Activated naive CD4-positive, alpha-beta T cell treated with anti-CD3 and anti-CD28 coated beads, Interleukin-2, amount 50 U/mL, for 16 hours (primary cell): ENCODE data around the gene BCR.
A peak's percentile ranks its signal among the peaks of the same experiment; 100 is the strongest.
"Not testable (repeated sequence)": the region's sequence is repeated elsewhere in the genome, so short reads cannot be mapped to it uniquely, and the experiment has no call there.

Source experiments
- DNase-seq: peaks from one replicate; pipeline ENCODE4 v3.0.0-alpha.2; 2020

The BCR gene

DNA sequence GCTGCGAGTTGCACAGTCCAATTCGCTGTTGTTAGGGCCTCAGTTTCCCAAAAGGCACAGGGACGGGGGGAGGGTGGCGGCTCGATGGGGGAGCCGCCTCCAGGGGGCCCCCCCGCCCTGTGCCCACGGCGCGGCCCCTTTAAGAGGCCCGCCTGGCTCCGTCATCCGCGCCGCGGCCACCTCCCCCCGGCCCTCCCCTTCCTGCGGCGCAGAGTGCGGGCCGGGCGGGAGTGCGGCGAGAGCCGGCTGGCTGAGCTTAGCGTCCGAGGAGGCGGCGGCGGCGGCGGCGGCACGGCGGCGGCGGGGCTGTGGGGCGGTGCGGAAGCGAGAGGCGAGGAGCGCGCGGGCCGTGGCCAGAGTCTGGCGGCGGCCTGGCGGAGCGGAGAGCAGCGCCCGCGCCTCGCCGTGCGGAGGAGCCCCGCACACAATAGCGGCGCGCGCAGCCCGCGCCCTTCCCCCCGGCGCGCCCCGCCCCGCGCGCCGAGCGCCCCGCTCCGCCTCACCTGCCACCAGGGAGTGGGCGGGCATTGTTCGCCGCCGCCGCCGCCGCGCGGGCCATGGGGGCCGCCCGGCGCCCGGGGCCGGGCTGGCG, at the start of gene BCR:
BCR (plus strand) TSS at position 209 of the 592 bp plus-strand sequence. CDS start 452 bp downstream, outside the sequence.
- DNase-seq, result peak; percentile 76

DNA sequence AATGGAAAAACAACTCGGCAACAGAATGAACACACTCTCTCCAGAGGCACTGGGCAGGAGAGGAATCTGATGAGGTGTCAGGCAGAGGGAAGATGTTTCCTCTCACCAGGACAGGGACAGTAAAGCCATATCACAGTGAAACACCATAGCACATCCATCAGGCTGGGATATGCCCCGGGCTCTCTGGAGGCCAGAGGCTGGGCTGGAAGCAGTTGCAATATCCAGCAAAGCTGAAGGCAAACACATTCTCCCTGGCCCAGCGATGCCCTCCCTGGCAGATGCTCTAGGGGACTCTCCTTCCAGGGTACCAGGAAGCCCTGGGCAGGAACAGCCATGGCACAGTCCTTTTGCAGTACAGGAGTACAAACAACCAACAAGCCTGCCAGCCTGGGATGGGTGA, 49.6 kb upstream of the BCR start:
- no peak for DNase-seq

DNA sequence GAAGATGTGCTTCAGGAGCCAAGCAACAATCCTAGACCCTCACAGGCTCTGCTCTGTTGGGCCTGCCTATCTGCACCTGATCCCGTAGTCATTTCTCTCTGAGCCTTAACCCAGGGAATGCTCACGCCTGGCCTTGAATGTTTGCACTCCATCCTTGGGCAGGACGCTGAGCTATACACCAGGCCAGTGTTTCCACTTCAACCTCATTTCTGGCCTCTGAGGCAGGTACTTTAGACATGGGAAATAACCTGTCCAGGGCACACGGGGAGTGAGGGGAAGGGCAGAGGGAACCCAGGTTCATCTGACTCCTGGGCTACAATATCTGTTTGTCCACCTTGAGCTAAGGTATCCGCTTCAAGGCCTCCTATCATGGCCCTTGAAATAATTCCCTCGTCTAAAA, 48.4 kb upstream of the BCR start:
- no peak for DNase-seq

DNA sequence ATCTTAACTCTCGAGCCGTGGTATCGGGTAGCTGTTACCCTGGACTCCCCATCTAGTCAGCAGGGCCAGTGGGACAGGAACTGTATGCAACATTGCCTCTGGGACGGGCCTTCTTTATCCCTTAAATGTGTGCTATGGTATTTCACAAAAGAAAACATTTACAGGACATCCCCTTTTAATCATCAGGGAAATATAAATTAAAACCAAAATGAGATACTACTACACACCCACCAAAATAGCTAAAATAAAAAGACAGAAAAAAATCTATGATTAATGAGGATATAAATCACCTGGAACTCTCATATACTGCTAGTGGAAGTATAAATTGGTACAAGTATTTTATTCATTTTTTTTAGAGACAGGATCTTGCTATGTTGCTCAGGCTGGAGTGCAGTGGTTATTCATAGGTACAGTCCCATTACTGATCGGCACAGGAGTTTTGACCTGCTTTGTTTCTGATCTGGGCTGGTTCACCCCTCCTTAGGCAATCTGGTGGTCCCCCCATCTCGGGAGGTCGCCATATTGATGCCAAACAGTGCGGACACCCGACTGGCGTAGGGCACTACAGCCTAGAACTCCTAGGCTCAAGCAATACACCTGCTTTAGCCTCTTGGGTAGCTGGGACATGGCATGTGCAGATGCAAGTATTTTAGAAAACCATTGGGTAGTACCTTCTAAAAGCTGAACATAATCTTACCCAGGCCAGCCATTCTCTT, 47.8 kb upstream of the BCR start:
- DNase-seq, result no peak

DNA sequence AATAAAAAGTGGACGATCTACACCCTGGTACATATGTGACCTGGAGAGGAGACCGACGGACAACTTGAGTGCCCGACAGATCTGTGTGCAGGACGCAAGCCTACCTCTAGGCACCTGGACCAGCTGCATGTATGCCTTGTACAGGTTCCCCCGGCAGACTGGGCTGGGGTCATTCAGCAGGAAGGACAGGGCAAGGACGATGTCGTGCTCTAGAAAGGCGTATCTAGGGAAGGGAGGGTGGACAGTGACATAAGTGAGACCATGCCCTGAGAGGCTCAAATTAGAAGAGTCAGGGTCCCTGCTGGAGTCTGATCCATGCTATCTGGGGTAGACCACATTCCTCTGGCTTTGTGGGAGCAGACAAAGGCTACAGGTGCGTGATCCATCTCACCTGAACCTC, 46.4 kb upstream of the BCR start:
- no peak for DNase-seq

DNA sequence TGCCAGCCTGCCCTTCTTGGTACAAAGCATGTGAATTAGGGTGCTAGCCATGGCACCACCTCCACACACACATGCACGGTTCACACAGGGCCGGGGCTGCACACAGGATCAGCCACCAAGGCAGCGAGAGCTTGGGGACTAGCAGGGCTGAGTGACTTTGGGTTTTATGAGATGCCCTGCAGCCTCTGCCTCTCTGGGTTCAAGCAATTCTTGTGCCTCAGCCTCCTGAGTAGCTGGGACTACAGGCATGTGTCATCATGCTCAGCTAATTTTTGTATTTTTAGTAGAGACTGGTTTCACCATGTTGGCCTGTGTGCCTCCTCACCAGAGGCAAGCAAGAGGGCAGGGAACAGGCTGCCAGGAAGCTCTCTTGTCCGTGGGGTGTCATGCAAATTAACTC, 43.3 kb upstream of the BCR start:
- DNase-seq, result not testable (repeated sequence)

DNA sequence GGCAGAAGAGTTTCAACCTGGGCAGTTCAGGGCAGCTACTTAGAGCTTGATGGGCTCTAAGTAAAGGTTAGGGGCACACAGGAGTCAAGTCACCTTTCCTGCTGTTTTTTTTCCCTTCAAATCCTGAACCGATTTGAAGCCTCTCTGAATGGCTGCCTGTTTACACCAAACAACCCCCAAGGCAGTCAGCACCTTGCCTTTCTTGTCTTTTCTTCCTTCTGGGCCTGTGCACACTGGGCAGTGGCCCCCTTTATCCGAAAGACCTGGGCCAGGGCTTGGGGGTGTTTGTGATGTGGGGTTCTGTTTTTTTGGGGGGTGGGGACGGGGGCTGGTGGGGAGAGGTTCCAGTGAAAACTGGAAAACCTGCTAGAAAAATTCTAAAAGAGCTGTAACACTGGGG, 42.8 kb upstream of the BCR start:
- no peak for DNase-seq

DNA sequence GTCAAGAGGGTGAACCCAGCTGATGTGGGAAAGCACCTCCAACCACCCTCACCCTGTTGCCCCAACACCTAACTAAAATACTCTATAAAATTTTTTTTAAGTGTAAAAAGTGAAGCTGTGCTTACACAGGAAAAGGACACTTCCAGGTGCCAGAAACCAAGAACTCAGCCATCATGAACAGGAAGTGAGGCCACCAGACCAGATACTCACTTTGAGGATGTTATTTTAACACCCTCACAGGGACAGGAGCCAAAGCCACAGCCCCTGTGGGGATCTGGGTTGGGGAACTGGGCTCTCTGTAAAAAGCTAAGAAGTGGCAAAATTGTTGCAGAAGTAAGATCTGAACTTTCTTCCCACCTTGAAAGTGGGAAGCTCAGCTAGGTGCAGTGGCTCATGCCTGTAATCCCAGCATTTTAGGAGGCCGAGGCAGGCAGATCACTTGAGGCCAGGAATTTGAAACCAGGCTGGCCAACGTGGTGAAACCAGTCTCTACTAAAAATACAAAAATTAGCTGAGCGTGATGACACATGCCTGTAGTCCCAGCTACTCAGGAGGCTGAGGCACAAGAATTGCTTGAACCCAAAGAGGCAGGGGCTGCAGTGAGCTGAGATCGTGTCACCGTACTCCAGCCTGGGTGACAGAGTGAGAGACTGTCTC, 42.3 kb upstream of the BCR start:
- DNase-seq, result no peak

DNA sequence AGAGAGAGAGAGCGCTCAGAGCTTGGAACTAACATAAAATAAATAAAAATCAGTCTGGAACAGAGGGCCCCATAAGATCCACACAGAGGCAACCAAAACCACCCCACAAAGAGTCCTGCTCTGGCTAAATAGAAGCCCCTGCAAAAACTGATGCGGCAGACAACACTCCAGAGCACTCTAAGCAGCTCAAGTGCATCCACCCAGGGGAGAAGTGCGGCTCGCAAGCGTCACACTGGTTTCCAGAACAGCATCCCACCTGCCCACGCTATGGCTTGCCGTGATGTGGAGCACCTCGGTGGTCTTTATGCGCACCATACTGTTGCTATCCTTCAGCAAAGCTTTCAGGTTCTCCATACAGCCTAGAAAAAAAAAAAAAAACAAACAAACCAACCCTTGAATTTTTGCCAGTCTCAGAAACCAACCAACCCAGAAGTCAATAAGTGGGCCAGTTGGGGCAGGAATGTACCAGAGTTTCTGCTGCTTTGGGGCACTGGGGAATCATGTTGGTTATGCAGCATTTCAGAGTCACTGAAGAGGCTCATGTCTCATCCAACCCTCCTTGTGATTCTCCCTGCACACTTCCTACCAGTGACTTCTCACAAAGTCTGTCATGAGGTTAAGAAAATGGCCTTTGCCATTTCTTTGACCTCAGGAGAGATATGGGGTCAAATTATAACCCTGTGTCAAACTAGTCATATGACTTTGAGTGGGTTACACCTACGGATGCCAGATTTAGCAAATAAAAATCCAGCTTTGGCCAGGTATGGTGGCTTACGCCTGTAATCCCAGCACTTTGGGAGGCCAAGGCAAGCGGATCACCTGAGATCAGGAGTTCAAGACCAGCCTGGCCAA, 41.5 kb upstream of the BCR start:
- no peak for DNase-seq

DNA sequence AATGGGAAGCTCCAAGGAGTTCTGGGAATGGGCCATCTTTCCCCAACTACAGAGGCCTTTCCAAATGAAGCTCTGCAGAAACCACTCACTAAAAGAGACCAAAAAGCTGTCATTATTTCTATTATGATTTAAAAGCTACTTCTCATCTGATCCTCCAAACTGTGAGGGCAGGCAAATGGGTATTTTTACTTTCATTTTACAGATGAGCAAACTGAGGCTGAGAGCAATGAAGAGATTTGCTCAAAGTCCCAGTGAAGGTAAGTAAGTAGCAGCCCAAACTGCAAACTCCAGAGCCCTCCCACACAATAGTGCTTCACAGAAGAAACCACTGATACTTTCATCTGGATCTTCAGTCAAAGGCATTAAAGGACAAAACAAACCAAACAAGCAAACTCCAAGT, 39.9 kb upstream of the BCR start:
- no peak for DNase-seq

DNA sequence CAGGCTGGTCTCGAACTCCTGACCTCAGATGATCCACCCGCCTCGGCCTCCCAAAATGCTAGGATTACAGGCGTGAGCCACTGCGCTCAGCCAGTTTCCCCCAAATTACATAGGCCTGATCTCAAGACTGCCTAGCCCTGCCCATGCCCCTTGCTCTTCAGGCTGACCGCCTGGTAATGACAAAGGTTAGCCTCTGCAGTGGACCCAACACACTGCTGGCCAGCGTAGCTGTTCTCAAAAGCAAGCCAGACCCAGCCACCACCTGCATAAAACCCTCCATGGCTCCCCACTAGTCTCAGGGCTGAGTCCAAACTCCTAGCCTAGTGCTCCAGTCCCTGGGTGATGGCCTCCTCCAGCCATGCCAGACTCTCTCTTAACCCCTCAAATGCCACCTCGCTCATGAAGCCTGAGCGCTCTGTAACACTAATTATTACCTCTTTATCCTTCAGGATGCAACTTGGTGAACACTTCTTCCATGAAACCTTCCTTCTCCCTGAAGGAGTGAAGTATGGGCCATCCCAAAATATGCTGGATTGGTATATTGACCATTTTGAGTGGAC, 37.7 kb upstream of the BCR start:
- no peak for DNase-seq

DNA sequence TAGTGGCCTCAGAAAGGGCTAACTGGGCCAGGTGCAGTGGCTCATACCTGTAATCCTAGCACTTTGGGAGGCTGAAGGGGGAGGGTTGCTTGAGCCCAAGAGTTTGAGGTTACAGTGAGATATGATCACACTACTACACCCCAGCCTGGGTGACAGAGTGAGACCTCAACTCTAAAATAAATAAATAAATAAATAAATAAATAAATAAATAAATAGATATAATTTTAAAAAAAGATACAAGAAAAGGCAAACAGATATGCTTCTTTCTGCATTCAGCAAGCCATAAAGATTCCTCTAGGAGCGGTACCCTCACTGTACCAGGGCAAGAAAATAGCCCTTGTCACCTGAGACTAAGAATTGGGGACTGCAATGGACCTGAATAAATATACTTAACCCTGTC, 37.2 kb upstream of the BCR start:
- DNase-seq, result no peak

DNA sequence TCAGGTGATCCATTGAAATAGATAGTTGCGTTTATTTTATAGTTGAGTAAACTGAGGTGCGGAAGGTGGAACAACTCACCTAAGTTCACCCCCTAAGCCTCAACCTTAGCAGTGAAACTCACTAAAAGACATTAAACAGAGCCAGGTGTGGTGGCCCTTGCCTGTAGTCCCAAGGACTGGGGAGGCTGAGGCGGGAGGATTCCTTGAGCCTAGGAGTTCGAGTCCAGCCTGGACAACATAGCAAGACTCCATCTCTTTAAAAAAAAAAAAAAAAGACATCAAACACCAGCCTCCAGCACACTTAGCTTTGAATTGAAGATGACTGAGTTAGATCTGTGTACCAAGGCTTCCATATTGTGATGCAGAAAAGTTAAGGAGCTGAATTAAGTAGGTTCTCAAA, 35.9 kb upstream of the BCR start:
- no peak for DNase-seq

DNA sequence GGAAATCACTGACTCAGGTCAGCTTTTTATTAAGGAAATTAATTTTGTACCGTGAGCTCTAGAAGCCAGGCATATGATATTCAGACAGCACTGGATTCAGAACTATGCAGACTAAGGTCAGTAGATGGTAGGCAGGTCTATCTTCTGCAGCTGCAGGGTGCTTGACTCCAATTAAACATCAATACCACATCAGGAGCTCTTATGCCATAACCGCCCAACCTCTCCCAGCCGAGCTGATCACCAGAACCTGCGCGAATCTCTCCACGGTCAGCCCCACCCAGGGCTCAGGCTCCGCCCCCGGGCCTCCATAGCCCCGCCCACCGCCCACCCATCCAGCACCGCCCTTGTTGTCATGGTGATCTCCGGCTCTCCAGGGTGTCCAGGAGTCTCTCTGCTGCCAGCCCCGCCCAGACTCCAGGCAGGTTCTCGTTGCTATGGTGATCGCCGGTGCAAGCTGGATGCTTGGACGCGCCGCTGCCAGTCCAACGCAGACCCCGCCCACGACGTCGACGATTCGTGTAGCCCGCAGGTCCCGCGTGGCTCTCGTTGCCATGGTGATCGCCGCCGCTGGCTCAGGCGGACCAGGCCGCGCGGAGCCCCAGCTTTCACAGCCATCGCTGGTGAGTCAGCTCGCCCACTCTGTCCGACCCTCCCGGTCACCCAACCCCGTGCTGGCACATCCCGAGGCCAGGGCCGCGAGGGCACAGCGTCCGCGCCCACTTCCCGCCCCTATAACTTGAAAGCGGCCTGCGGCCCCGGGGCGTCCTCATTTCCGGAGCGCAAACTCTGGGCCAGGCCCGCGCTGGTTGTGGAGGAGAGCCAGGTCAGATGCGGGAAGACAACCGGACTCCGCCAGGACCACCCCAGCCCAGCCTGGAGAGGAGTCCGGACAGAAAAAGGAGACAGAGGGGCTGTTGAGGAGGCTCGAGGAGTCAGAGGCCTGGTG, 35.1 kb upstream of the BCR start, which contains the start of gene RAB36:
RAB36 (plus strand) TSS at position 546 of the 946 bp plus-strand sequence. CDS start 1,140 bp downstream, outside the sequence.
- DNase-seq, result peak; percentile 74

DNA sequence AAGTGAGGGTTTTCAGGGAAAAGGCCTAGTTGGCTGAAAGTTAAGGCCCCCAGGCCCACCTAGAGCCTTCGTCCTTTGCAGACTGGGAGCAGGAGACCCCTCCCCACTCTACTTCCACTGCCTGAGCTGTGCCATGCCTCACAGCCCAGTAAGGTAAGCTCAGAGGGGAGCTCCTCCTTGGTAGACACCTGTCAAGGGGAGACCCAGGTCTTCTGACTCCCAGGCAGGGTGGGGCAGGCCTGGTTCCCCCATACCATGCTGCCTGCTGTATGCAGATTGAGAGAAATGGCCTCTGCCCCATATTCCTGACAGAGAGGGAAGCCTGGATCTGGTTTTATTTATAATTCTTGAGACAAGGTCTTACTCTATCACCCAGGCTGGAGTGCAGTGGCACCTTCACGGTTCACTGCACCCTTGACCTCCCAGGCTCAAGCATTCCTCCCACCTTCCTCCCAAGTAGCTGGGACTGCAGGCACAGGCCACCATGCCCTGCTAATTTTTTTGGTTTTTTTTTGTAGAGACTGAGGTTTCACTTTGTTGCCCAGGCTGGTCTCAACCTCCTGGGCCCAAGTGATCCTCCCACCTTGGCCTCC, 34.3 kb upstream of the BCR start:
- DNase-seq, result no peak

DNA sequence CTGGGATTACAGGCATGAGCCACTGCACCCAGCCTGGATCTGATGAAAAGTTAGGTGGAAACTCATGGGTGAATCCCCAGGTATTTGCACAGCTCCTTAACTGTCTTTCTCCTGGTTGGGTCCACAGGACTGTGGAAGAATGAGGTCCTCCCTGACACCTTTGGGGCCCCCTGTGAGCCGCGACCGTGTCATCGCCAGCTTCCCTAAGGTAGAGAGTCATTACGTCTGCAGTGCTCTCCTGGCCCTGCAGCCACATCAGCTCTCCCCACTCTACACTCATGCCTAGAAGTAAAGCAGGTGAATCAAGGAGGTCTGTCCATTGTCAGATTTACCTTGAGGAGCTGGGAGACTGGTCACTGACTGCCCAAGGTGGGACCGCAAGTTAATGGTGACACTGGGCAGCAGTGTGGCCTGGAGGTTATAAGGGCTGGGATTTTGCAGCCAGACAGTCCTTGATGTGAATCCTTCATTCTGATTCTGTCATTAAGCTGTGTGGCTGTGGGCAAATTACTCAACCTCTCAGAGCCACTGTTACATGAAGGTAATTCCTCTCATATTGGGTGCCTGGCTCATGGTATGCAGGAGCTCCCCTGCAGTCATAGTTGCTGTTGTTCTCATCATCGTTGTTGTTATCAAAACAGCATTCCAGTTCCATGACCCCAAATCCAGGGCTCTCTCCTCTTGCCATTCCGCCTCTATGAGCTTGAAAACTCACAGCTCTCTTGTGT, 33.7 kb upstream of the BCR start:
- DNase-seq, result no peak

DNA sequence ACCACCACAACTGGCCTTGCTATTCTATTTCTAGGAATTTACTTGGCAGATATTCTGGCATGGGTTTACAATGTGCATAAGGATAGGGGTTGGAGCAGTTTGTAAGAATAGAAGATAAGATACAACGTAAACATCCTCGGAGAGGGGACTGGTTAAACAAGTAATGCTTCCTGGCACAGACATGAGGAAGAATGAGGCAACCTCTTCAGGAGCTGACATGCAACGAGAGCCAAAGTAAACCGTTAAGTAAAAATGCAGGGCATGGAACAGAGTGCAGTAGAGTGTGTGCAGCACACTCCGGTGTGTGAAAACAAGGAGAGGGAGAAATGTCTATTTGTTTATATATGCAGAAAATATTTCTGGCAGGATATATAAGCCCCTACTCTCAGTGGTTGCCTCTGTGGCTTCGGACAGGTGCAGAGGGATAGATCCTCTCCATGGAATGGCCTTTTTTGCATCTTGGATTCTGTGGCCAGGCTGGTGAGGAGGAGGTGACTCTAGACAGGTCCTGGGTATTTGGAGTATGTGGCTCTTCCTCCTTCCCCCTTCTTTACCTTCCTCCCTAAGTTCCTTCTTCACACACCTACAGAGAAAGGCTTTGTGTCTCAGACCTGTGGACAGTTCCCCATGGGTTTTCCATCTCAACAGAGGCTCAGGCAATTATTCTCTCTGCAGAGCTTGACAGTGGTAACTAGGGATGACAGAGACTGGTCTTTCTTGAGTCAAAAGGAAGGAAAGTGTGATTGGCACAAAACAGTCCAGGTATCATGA, 32.5 kb upstream of the BCR start:
- DNase-seq, result no peak

DNA sequence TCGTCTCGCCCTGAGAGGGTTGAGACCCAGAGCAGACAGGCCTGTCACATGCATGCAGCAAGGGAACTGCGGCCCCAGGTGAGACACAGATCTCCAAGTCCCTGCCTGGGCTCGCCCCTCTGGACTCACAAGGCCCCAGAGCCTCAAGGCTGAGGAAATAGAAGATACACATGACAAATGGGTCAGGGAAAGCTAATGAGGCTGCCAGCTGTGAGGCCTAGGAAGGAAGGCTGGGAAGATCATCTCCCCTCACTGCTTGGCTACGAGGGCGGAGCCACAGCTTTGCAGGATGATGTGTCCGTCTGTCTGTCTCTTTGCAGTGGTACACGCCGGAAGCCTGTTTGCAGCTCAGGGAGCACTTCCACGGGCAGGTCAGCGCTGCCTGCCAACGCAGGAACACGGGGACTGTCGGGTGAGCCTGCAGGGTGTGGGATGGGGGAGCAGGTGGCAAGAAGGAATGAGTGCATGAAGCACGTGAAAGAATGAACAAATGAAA, 30.5 kb upstream of the BCR start:
- no peak for DNase-seq

DNA sequence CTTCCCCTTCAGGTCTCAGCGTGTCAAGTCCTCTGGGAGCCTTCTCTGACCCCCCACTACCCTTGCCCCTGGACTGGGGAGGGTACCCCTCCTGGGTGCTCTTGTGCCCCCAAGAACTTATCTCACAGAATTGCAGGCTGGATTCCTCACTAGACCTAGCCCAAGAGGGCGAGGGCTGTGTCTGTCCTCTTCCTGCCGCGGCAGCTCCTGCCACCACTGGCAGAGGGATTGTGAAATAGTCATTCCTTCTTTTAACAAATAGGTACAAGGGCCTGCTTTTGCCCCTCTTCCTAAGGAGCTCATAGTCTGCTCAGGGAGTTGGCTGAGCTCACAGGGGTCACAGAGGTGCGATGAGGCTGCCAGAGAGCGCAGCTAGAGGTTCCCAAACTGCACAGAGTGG, 29.5 kb upstream of the BCR start:
- no peak for DNase-seq

DNA sequence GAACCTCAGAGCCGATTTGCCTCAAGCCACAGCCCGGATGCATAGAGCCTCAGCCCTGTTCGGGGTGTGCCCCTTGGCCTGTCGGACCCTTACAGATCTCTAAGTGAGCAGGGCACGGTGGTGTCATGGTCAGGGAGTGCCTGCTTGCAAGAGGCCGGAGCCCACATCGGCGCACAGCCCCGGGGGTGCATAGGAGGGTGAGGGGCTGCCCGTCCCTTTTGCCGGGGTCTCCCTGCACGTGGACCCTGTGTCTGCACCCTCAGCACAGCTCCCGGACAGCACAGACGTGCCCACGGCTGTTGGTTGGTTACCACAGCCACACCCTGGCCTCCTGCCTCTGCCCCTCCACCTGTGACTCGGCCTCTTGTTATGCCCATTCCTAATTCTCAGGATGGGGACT, 28.5 kb upstream of the BCR start:
- DNase-seq, result no peak
